Gastrocnemius medialis (tissue), 4 donors: ENCODE data around the gene PDLIM4. TPM values are rescaled to one million over a fixed set of nuclear protein-coding genes. Genes with fewer than 3 reads are reported as not detected.

ENCODE experiments used
- ATAC-seq, 2 donors: fragments of 150-250 bp; one replicate each; pipeline ENCODE4 v1.9.1; 2016
- DNase-seq, 2 donors: peaks; one replicate each; pipeline ENCODE4 v3.0.0-alpha.2; 2019
- H3K27ac ChIP-seq, 4 donors: fragments of 200-600 bp; sonication (generic); 1 replicate in 1 of 4; 2 replicates in 3 of 4; pipeline ENCODE4 v1.5.1; 2016 to 2018; ENCODE audit warnings: mild to moderate bottlenecking in 2 of 4, moderate library complexity in 1 of 4
- H3K27me3 ChIP-seq, 3 donors: fragments of 200-600 bp; sonication (generic) in 2 of 3; 1 replicate in 1 of 3; 2 replicates in 2 of 3; pipeline versions ENCODE4 v1.5.1 to v1.6.0; 2016 to 2019; ENCODE audit warnings: mild to moderate bottlenecking in 1 of 3, moderate library complexity in 1 of 3
- H3K36me3 ChIP-seq, 2 donors: fragments of 200-600 bp; sonication (generic) in 1 of 2; one replicate each; pipeline ENCODE4 v1.5.1; 2017 to 2018
- H3K4me1 ChIP-seq, 2 donors: fragments of 200-600 bp; sonication (generic) in 1 of 2; one replicate each; pipeline ENCODE4 v1.5.1; 2016 to 2017; ENCODE audit warnings: mild to moderate bottlenecking in 2 of 2
- H3K4me3 ChIP-seq, 4 donors: fragments of 200-600 bp; sonication (generic) in 3 of 4; 1 replicate in 1 of 4; 2 replicates in 3 of 4; pipeline ENCODE4 v1.5.1; 2016 to 2019; ENCODE audit warnings: mild to moderate bottlenecking in 2 of 4
- H3K9me3 ChIP-seq, 3 donors: fragments of 200-600 bp; sonication (generic) in 2 of 3; 1 replicate in 1 of 3; 2 replicates in 2 of 3; pipeline ENCODE4 v1.5.1; 2016 to 2019
- POLR2A ChIP-seq, 2 donors: fragments of 450-650 bp; IDR thresholded peaks; one replicate each; pipeline ENCODE4 v1.6.1; 2017; ENCODE audit warnings: antibody characterized with exemption in 2 of 2, mild to moderate bottlenecking in 2 of 2, moderate library complexity in 2 of 2
- in situ Hi-C, 4 donors: fragments of 200-750 bp; cut with MboI; loops; one replicate each; pipeline versions ENCODE4 v1.15.0 to v1.8.0; 2017; ENCODE audit warnings: low sequenced_read_pairs in 4 of 4
- intact Hi-C: fragments of 100-400 bp; cut with DNase I; formaldehyde crosslinking; loops from one replicate; pipeline ENCODE4 v1.15.1; 2023; ENCODE audit warnings: low total_unique reads
- total RNA-seq, 4 donors: library from RNA; depleted of rRNA; stranded (reverse); fragments of >200 nt; gene quantifications; one replicate each; pipeline versions ENCODE4 v1.1.0 to v1.2.3, GENCODE V29; 2016
- TF ChIP-seq, protein P1 (sequence below), 5 experiments: fragments of 450-650 bp in 3 of 5; fragments of 200-600 bp in 2 of 5; sonication (generic) in 2 of 5; IDR thresholded peaks in 4 of 5; conservative IDR thresholded peaks in 1 of 5; 1 replicate in 4 of 5; 2 replicates in 1 of 5; pipeline ENCODE4 v1.5.1; 2016 to 2019; ENCODE audit warnings: antibody characterized with exemption in 5 of 5, mild to moderate bottlenecking in 3 of 5, moderate library complexity in 3 of 5

Gene PDLIM4
- total RNA-seq, 4 donors from 2014 or later: 0.66 to 8.0 (median 5.3) TPM

DNA sequence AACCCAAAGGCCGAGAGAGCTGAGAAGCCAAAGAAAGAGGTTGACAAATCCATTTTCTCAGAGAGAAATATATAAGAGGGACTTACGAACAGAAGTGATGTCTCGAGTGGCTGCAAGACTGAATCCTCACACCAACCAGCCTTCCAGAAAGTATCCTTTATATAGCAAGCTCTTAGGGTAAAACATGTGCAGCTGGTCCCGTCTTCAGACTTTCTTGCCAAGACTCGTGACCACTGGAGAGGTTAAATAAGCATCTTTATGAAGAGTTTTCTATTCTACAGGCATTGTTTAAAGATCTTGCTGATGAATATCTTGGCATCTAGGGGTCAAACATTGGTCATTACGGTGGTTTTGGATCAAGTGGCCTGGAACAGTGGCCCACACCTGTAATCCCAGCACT, 19.8 kb downstream of the PDLIM4 start:
- Histone ChIP-seq H3K36me3 (no peaks in the 10 kb centered on the region), H3K27me3 (no peaks in the 10 kb centered on the region), H3K4me1 (peaks cover 5 to 6% of the 10 kb centered on the region in 2 donors), H3K27ac (no peak overlapping the region), H3K4me3 (no peak overlapping the region), H3K9me3 (no peaks in the 10 kb centered on the region)
- in situ Hi-C loops: loop anchor here in 2 of 4 donors (10.0 kb wide), 3 partner anchors 98 to 228 kb away; partner anchors contain the start of gene IRF1 (in 1 of the 2)
- DNase-seq (no peak), ATAC-seq (no peak)
- TF ChIP-seq, protein P1, sequence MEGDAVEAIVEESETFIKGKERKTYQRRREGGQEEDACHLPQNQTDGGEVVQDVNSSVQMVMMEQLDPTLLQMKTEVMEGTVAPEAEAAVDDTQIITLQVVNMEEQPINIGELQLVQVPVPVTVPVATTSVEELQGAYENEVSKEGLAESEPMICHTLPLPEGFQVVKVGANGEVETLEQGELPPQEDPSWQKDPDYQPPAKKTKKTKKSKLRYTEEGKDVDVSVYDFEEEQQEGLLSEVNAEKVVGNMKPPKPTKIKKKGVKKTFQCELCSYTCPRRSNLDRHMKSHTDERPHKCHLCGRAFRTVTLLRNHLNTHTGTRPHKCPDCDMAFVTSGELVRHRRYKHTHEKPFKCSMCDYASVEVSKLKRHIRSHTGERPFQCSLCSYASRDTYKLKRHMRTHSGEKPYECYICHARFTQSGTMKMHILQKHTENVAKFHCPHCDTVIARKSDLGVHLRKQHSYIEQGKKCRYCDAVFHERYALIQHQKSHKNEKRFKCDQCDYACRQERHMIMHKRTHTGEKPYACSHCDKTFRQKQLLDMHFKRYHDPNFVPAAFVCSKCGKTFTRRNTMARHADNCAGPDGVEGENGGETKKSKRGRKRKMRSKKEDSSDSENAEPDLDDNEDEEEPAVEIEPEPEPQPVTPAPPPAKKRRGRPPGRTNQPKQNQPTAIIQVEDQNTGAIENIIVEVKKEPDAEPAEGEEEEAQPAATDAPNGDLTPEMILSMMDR (IDR thresholded peaks at IDR 0.05 in 4 of 5, conservative IDR thresholded peaks at IDR 0.05 in 1 of 5): no peak
- TF ChIP-seq POLR2A (IDR thresholded peaks at IDR 0.05): no peak
- intact Hi-C loops: no loop called here

DNA sequence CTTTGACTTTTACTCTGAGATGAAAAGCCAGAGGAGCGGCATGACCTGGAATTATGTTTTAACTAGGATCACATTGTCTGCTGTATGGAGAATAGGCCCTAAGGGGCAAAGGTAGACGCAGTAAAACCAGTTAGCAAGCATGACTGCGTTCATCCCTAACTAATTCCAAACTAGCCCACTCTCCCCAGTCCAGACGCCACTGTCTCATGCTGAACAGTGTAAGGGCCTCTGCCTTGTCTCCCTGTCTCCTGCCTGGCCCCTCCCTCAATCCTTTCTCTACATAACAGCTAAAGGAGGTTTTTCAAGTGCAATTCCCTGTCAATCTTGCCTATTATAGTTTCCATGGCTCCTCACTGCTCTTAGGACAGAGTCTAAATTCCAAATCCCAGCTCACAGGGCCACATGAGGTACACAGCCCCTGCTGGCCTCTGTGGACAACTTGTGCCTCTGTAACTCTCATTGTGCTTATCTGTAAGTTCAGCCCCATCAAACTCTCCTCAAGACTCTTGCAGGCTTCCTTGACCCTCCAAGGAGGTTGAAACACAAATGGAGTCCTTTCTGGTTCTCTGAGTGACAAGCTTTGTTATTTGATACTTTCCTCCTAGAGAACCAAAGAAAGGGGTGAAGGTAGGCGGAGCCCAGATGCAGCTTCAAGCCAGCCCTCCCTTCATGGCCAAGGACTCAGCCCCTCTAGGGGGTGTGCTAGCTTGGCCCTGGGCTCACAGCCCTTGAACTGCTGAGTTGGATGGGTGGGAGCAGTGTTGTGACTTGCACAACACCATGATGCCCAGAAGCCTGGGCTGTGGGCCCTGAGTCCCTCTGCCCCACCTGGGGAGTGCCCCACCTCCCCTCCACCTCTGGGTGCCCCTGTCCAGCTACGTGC, 20.7 kb downstream of the PDLIM4 start:
- ATAC-seq (no peak), DNase-seq (no peak)
- in situ Hi-C loops: loop anchor here in 2 of 4 donors (10.0 kb wide), 3 partner anchors 97 to 227 kb away; partner anchors contain the start of gene IRF1 (in 1 of the 2)
- H3K36me3 ChIP-seq: no peaks in the 10 kb centered on the region
- H3K27ac ChIP-seq: no peak overlapping the region
- intact Hi-C loops: no loop called here
- H3K4me3 ChIP-seq: no peak overlapping the region
- TF ChIP-seq, protein P1 (IDR thresholded peaks at IDR 0.05 in 4 of 5, conservative IDR thresholded peaks at IDR 0.05 in 1 of 5): no peak
- TF ChIP-seq POLR2A (IDR thresholded peaks at IDR 0.05): no peak
- H3K27me3 ChIP-seq: no peaks in the 10 kb centered on the region
- no peaks in the 10 kb centered on the region for H3K4me1 ChIP-seq
- H3K9me3 ChIP-seq: no peaks in the 10 kb centered on the region

- DNase-seq: no peak
- in situ Hi-C loops: loop anchor here in 2 of 4 donors (10.0 kb wide), 3 partner anchors 95 to 225 kb away; partner anchors contain the start of gene IRF1 (in 1 of the 2)
- H3K27me3 ChIP-seq: no peaks in the 10 kb centered on the region
- TF ChIP-seq, protein P1 (IDR thresholded peaks at IDR 0.05 in 4 of 5, conservative IDR thresholded peaks at IDR 0.05 in 1 of 5): no peak
- TF ChIP-seq POLR2A (IDR thresholded peaks at IDR 0.05): no peak
- H3K9me3 ChIP-seq: no peaks in the 10 kb centered on the region
- no peaks in the 10 kb centered on the region for H3K4me1 ChIP-seq
- no peak overlapping the region for H3K27ac ChIP-seq
- ATAC-seq: no peak
- no peaks in the 10 kb centered on the region for H3K36me3 ChIP-seq
- intact Hi-C loops: no loop called here
- H3K4me3 ChIP-seq: no peak overlapping the region
Measured at GRCh38 chr5:132279801-132280200, 22.3 kb downstream of the PDLIM4 start.

DNA sequence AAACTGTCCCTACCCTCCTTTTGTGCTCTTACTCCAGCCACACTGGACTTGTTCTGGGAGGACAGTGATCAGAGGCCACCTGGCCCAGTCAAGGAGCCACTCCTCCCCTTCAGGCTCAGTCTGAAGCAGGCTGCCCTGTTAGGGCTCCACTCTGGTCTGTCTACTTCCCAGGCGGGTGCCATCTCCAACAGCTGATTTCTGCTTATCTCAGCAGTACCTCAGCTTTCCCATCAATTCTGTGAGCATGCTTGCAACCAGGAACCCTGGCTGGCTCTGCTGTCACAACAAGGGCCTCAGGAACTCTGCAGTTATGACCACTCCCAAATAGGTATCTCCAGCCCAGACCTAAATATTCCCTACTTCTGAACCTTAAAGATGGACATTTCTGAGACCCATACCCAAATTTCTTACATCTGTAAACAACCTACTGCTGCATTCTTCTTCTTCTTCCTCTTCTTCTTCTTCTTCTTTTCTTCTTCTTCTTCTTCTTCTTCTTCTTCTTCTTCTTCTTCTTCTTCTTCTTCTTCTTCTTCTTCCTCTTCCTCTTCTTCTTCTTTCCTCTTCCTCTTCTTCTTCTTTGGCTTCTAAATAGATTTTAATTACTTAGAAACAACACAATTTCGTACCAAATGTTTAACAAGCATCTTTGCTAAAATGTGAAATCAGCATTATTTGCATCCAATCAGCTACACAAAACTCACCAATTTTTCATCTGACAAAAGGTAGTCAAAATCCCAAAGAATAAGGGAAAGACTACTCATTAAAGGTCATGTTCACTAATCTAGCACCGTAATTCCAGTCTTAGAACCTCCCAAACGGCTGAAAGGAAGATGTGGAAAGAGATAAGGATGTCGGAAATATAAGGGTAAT, 23.1 kb downstream of the PDLIM4 start:
- no peaks in the 10 kb centered on the region for H3K27me3 ChIP-seq
- ATAC-seq: no peak
- no peaks in the 10 kb centered on the region for H3K36me3 ChIP-seq
- no peak for DNase-seq
- no peak overlapping the region for H3K4me3 ChIP-seq
- TF ChIP-seq, protein P1 (IDR thresholded peaks at IDR 0.05 in 4 of 5, conservative IDR thresholded peaks at IDR 0.05 in 1 of 5): no peak
- TF ChIP-seq POLR2A (IDR thresholded peaks at IDR 0.05): no peak
- in situ Hi-C loops: no loop called here
- H3K27ac ChIP-seq: no peak overlapping the region
- intact Hi-C loops: no loop called here
- H3K9me3 ChIP-seq: no peaks in the 10 kb centered on the region
- H3K4me1 ChIP-seq: no peaks in the 10 kb centered on the region
